HEK293T (cell line): ENCODE measurements around the gene CNKSR3.

Experiments used
- CTCF ChIA-PET: fragments of 350-600 bp; formaldehyde crosslinking; extraction: SDS; loops from one replicate; lab custom pipeline; 2021; ENCODE audit warnings: antibody characterized with exemption, inconsistent platforms; lab: Yijun Ruan, JAX
- POLR2A ChIA-PET: fragments of 350-600 bp; formaldehyde crosslinking; extraction: SDS; loops from one replicate; lab custom pipeline; 2020; ENCODE audit warnings: antibody characterized with exemption, inconsistent platforms; lab: Yijun Ruan, JAX
- DNase-seq: peaks from one replicate; pipeline ENCODE4 v3.0.0; 2012; ENCODE audit warnings: mixed read lengths; ENCODE audit errors: extremely low spot score
- ARNT ChIP-seq: fragments of 450-650 bp; IDR thresholded peaks from 2 replicates; pipeline ENCODE4 v1.6.1; 2017; ENCODE audit warnings: mild to moderate bottlenecking
- BHLHE40 ChIP-seq: fragments of 450-650 bp; IDR thresholded peaks from 2 replicates; pipeline ENCODE4 v1.6.1; 2016; ENCODE audit warnings: mild to moderate bottlenecking, moderate library complexity, borderline replicate concordance
- CTBP1 ChIP-seq: fragments of 450-650 bp; IDR thresholded peaks from 2 replicates; pipeline ENCODE4 v1.6.1; 2016; ENCODE audit warnings: borderline replicate concordance
- ELF4 ChIP-seq: fragments of 450-650 bp; IDR thresholded peaks from 2 replicates; pipeline ENCODE4 v1.6.1; 2017; ENCODE audit warnings: antibody characterized with exemption
- FOXA1 ChIP-seq: fragments of 450-650 bp; IDR thresholded peaks from 2 replicates; pipeline ENCODE4 v1.6.1; 2016; ENCODE audit warnings: mild to moderate bottlenecking
- FOXK2 ChIP-seq: fragments of 450-650 bp; IDR thresholded peaks from 2 replicates; pipeline ENCODE4 v1.6.1; 2016; ENCODE audit warnings: mild to moderate bottlenecking
- FOXM1 ChIP-seq: fragments of 450-650 bp; IDR thresholded peaks from 2 replicates; pipeline ENCODE4 v1.6.1; 2017; ENCODE audit warnings: mild to moderate bottlenecking, borderline replicate concordance
- HDGF ChIP-seq: fragments of 450-650 bp; IDR thresholded peaks from 2 replicates; pipeline ENCODE4 v1.6.1; 2017; ENCODE audit warnings: antibody characterized with exemption, borderline replicate concordance
- L3MBTL2 ChIP-seq: fragments of 450-650 bp; conservative IDR thresholded peaks from 2 replicates; pipeline ENCODE4 v1.6.1; 2016; ENCODE audit warnings: mild to moderate bottlenecking
- LEF1 ChIP-seq: fragments of 450-650 bp; IDR thresholded peaks from 2 replicates; pipeline ENCODE4 v1.6.1; 2017; ENCODE audit warnings: mild to moderate bottlenecking, borderline replicate concordance
- NFRKB ChIP-seq: fragments of 450-650 bp; IDR thresholded peaks from 2 replicates; pipeline ENCODE4 v1.6.1; 2016; ENCODE audit warnings: mild to moderate bottlenecking, moderate library complexity
- PKNOX1 ChIP-seq: fragments of 450-650 bp; IDR thresholded peaks from 2 replicates; pipeline ENCODE4 v1.6.1; 2016
- SP1 ChIP-seq: fragments of 450-650 bp; IDR thresholded peaks from 2 replicates; pipeline ENCODE4 v1.6.1; 2017
- SUZ12 ChIP-seq: fragments of 450-650 bp; IDR thresholded peaks from 2 replicates; pipeline ENCODE4 v1.6.1; 2016; ENCODE audit warnings: mild to moderate bottlenecking
- TARDBP ChIP-seq: fragments of 450-650 bp; IDR thresholded peaks from 2 replicates; pipeline ENCODE4 v1.6.1; 2016
- ZNF384 ChIP-seq: fragments of 450-650 bp; IDR thresholded peaks from 2 replicates; pipeline ENCODE4 v1.6.1; 2016

CNKSR3 gene

GRCh38 chr6:154474648-154475428 lies 35.6 kb downstream of the CNKSR3 start:
- ChIA-PET POLR2A (interaction anchor here (0.6 kb wide), 1 partner anchor 139 kb away, joined by 3 read pairs; no protein-coding TSS in a partner anchor), CTCF (interaction anchor here (1.2 kb wide), 1 partner anchor 26 kb away, joined by 5 read pairs; no protein-coding TSS in a partner anchor)
- no peak for TF ChIP-seq ZNF384
- TF ChIP-seq PKNOX1, result no peak
- no peak for TF ChIP-seq LEF1
- TF ChIP-seq ARNT, result no peak
- TF ChIP-seq L3MBTL2, result no peak
- no peak for TF ChIP-seq FOXA1
- TF ChIP-seq BHLHE40, result no peak
- no peak for TF ChIP-seq FOXK2
- TF ChIP-seq HDGF, result no peak
- no peak for TF ChIP-seq NFRKB
- TF ChIP-seq FOXM1, result no peak
- no peak for TF ChIP-seq SP1
- no peak for TF ChIP-seq ELF4
- TF ChIP-seq CTBP1, result no peak
- no peak for TF ChIP-seq SUZ12
- TF ChIP-seq TARDBP, result no peak
- DNase-seq, result no peak

- POLR2A ChIA-PET, result no interaction called here
- TF ChIP-seq HDGF, result no peak
- no peak for DNase-seq
- CTCF ChIA-PET, result no interaction called here
Observed at GRCh38 chr6:154473324-154473723, 37.2 kb downstream of the CNKSR3 start.

GRCh38 chr6:154471609-154472362 lies 38.7 kb downstream of the CNKSR3 start:
- ChIA-PET CTCF (interaction anchor here (0.6 kb wide), 1 partner anchor 42 kb away, joined by 7 read pairs; no protein-coding TSS in a partner anchor), POLR2A (no interaction called here)
- TF ChIP-seq CTBP1 (no peak), FOXM1 (no peak), SP1 (no peak), L3MBTL2 (no peak), LEF1 (no peak), SUZ12 (no peak), BHLHE40 (no peak), ELF4 (no peak), PKNOX1 (no peak), HDGF (no peak), FOXA1 (no peak), NFRKB (no peak), TARDBP (no peak), ZNF384 (no peak), ARNT (no peak), FOXK2 (no peak)
- no peak for DNase-seq

GRCh38 chr6:154469306-154469935 lies 41.1 kb downstream of the CNKSR3 start:
- no peak for DNase-seq
- POLR2A ChIA-PET, result no interaction called here
- CTCF ChIA-PET, result no interaction called here
- no peak for TF ChIP-seq FOXM1
- TF ChIP-seq TARDBP, result no peak
- no peak for TF ChIP-seq FOXA1
- no peak for TF ChIP-seq L3MBTL2
- no peak for TF ChIP-seq SUZ12
- TF ChIP-seq ZNF384, result no peak
- TF ChIP-seq SP1, result no peak
- no peak for TF ChIP-seq ELF4
- TF ChIP-seq CTBP1, result no peak

- no peak for DNase-seq
- CTCF ChIA-PET, result no interaction called here
- POLR2A ChIA-PET, result no interaction called here
- no peak for TF ChIP-seq L3MBTL2
- TF ChIP-seq BHLHE40, result no peak
- no peak for TF ChIP-seq ARNT
- TF ChIP-seq SP1, result no peak
- TF ChIP-seq TARDBP, result no peak
Observed at GRCh38 chr6:154468760-154469159, 41.7 kb downstream of the CNKSR3 start.

- CTCF ChIA-PET, result no interaction called here
- TF ChIP-seq BHLHE40 (no peak), PKNOX1 (no peak), HDGF (no peak), ELF4 (no peak), FOXA1 (no peak), SUZ12 (no peak), FOXK2 (no peak), LEF1 (no peak), CTBP1 (no peak), ARNT (no peak), TARDBP (no peak), ZNF384 (no peak), FOXM1 (no peak), NFRKB (no peak)
- DNase-seq, result no peak
- POLR2A ChIA-PET, result no interaction called here
Observed at GRCh38 chr6:154466971-154467679, 43.4 kb downstream of the CNKSR3 start.
